Melanocyte of skin (primary cell): ENCODE measurements around the gene ABCG2. TPM values are rescaled to one million over a fixed set of nuclear protein-coding genes. Genes with fewer than 3 reads are reported as not detected.

Experiments
- small RNA-seq, 2 donors: library from RNA; depleted of rRNA; stranded (forward); fragments of <200 nt; gene quantifications; one replicate each; pipeline ENCODE3, GENCODE V24; 2012
- total RNA-seq, 2 donors: library from RNA; depleted of rRNA; stranded (reverse); fragments of >200 nt; gene quantifications; 2 replicates each; pipeline ENCODE4 v1.2.3, GENCODE V29; 2012

Gene ABCG2
- total RNA-seq = 1 to 10 TPM; 2.0 to 2.1 TPM

GRCh38 chr4:88158489-88159228 is at the start of gene ABCG2:
ABCG2 (minus strand) TSS chr4:88158639; CDS start chr4:88139995, 18,644 bp downstream.

Small RNA genes lying within 50 kb of the gene (small RNA-seq; reads per million reads assigned to genes)
- gene RNU6-818P (0 reads per million in 2 donors), gene RNU6ATAC31P (0 reads per million in 2 donors)

Other genes with a start within 250 kb of the ABCG2 start
- gene SPP1, start 182.9 kb downstream of the ABCG2 start, total RNA-seq = 10 to 100 TPM in 1 of 2 donors, 1 to 10 TPM in 1; 3.0 to 28.6 TPM
- 10 to 100 TPM; 42.6 to 61.9 TPM for gene PKD2, start 151.0 kb downstream of the ABCG2 start, total RNA-seq
- gene PPM1K, start 125.9 kb upstream of the ABCG2 start, total RNA-seq = 10 to 100 TPM; 44.0 to 44.7 TPM
- gene HERC6, start 220.2 kb upstream of the ABCG2 start, total RNA-seq = 100 to 1,000 TPM in 1 of 2 donors, 10 to 100 TPM in 1; 99.9 to 148 TPM